Measurements from ENCODE around the gene KLHL33. TPM values are rescaled to one million over a fixed set of nuclear protein-coding genes. Genes with fewer than 3 reads are reported as not detected.

Gene KLHL33
- polyA plus RNA-seq, 1 donor, result 0.64 TPM

- Histone ChIP-seq H3K36me3 (ENCODE audit: control insufficient read depth, insufficient read depth, low read length) (peaks cover 93% of the 10 kb centered on the region), H3K4me3 (ENCODE audit: low read length) (no peak overlapping the region), H3K4me1 (ENCODE audit: control insufficient read depth, insufficient read depth, low read length) (no peaks in the 10 kb centered on the region), H3K27ac (ENCODE audit: low read length) (no peak overlapping the region), H3K9me3 (ENCODE audit: control insufficient read depth, low read depth, low read length) (no peaks in the 10 kb centered on the region), H3K27me3 (ENCODE audit: control insufficient read depth, insufficient read depth, low read length) (no peaks in the 10 kb centered on the region)
- 100% methylated on average over 1 of the region's 6 CpGs for WGBS (ENCODE audit: insufficient coverage, low lambda C conversion rate)
- DNase-seq, result no peak
These were observed 48.4 kb downstream of the KLHL33 start for GRCh38 chr14:20387576-20387975.

GRCh38 chr14:20386276-20386855 is 49.6 kb downstream of the KLHL33 start:
- H3K36me3 ChIP-seq (ENCODE audit: control insufficient read depth, insufficient read depth, low read length), result peaks cover 94% of the 10 kb centered on the region
- no peak overlapping the region for H3K4me3 ChIP-seq (ENCODE audit: low read length)
- WGBS (ENCODE audit: insufficient coverage, low lambda C conversion rate), result no CpG with 5 or more reads among the region's 17 CpGs
- no peak overlapping the region for H3K27ac ChIP-seq (ENCODE audit: low read length)
- H3K4me1 ChIP-seq (ENCODE audit: control insufficient read depth, insufficient read depth, low read length), result peaks cover 8% of the 10 kb centered on the region
- no peaks in the 10 kb centered on the region for H3K27me3 ChIP-seq (ENCODE audit: control insufficient read depth, insufficient read depth, low read length)
- no peaks in the 10 kb centered on the region for H3K9me3 ChIP-seq (ENCODE audit: control insufficient read depth, low read depth, low read length)
- no peak for DNase-seq

- no CpG with 5 or more reads among the region's 5 CpGs for WGBS (ENCODE audit: insufficient coverage, low lambda C conversion rate)
- Histone ChIP-seq H3K27me3 (ENCODE audit: control insufficient read depth, insufficient read depth, low read length) (no peaks in the 10 kb centered on the region), H3K4me1 (ENCODE audit: control insufficient read depth, insufficient read depth, low read length) (peaks cover 11% of the 10 kb centered on the region), H3K27ac (ENCODE audit: low read length) (no peak overlapping the region), H3K4me3 (ENCODE audit: low read length) (no peak overlapping the region), H3K9me3 (ENCODE audit: control insufficient read depth, low read depth, low read length) (no peaks in the 10 kb centered on the region), H3K36me3 (ENCODE audit: control insufficient read depth, insufficient read depth, low read length) (peaks cover 93% of the 10 kb centered on the region)
- DNase-seq, result no peak
These were observed 51.1 kb downstream of the KLHL33 start for GRCh38 chr14:20384886-20385285.

DNA sequence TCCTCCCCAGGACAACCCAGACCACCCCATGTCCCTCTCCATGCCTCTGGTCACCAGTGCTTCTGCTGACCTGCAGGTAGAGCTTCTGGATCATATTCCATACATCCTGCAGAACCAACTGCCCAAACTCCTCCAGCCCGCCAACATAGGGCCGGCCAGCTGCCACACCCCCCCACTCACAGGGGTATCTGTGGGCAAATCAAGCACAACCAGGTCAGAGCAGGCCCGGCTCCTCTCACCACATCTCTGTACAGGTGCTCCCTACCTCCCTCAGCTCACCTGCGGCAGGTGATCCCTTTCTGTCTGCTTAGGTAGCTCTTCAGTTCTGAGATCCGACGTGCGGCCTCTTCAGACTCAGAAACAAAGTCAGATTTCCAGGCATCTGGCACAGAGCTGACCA is 51.6 kb downstream of the KLHL33 start:
- no peak for DNase-seq
- peaks cover 93% of the 10 kb centered on the region for H3K36me3 ChIP-seq (ENCODE audit: control insufficient read depth, insufficient read depth, low read length)
- H3K4me3 ChIP-seq (ENCODE audit: low read length), result no peak overlapping the region
- no peaks in the 10 kb centered on the region for H3K27me3 ChIP-seq (ENCODE audit: control insufficient read depth, insufficient read depth, low read length)
- no peak overlapping the region for H3K27ac ChIP-seq (ENCODE audit: low read length)
- no peaks in the 10 kb centered on the region for H3K9me3 ChIP-seq (ENCODE audit: control insufficient read depth, low read depth, low read length)
- no CpG with 5 or more reads among the region's 7 CpGs for WGBS (ENCODE audit: insufficient coverage, low lambda C conversion rate)
- peaks cover 11% of the 10 kb centered on the region for H3K4me1 ChIP-seq (ENCODE audit: control insufficient read depth, insufficient read depth, low read length)

GRCh38 chr14:20383636-20384035 is 52.3 kb downstream of the KLHL33 start:
- peaks cover 11% of the 10 kb centered on the region for H3K4me1 ChIP-seq (ENCODE audit: control insufficient read depth, insufficient read depth, low read length)
- H3K4me3 ChIP-seq (ENCODE audit: low read length), result no peak overlapping the region
- peaks cover 94% of the 10 kb centered on the region for H3K36me3 ChIP-seq (ENCODE audit: control insufficient read depth, insufficient read depth, low read length)
- no peak for DNase-seq
- no peaks in the 10 kb centered on the region for H3K9me3 ChIP-seq (ENCODE audit: control insufficient read depth, low read depth, low read length)
- 100% methylated on average over 1 of the region's 5 CpGs for WGBS (ENCODE audit: insufficient coverage, low lambda C conversion rate)
- no peak overlapping the region for H3K27ac ChIP-seq (ENCODE audit: low read length)
- H3K27me3 ChIP-seq (ENCODE audit: control insufficient read depth, insufficient read depth, low read length), result no peaks in the 10 kb centered on the region

GRCh38 chr14:20383032-20383431 is 52.9 kb downstream of the KLHL33 start:
- peaks cover 14% of the 10 kb centered on the region for H3K4me1 ChIP-seq (ENCODE audit: control insufficient read depth, insufficient read depth, low read length)
- no peak overlapping the region for H3K27ac ChIP-seq (ENCODE audit: low read length)
- no peak for DNase-seq
- H3K9me3 ChIP-seq (ENCODE audit: control insufficient read depth, low read depth, low read length), result no peaks in the 10 kb centered on the region
- peaks cover 94% of the 10 kb centered on the region for H3K36me3 ChIP-seq (ENCODE audit: control insufficient read depth, insufficient read depth, low read length)
- no peaks in the 10 kb centered on the region for H3K27me3 ChIP-seq (ENCODE audit: control insufficient read depth, insufficient read depth, low read length)
- WGBS (ENCODE audit: insufficient coverage, low lambda C conversion rate), result no CpG with 5 or more reads among the region's 10 CpGs
- H3K4me3 ChIP-seq (ENCODE audit: low read length), result no peak overlapping the region

- no peak for DNase-seq
- Histone ChIP-seq H3K4me1 (ENCODE audit: control insufficient read depth, insufficient read depth, low read length) (peaks cover 19% of the 10 kb centered on the region), H3K27me3 (ENCODE audit: control insufficient read depth, insufficient read depth, low read length) (no peaks in the 10 kb centered on the region), H3K9me3 (ENCODE audit: control insufficient read depth, low read depth, low read length) (no peaks in the 10 kb centered on the region), H3K4me3 (ENCODE audit: low read length) (no peak overlapping the region), H3K27ac (ENCODE audit: low read length) (no peak overlapping the region), H3K36me3 (ENCODE audit: control insufficient read depth, insufficient read depth, low read length) (peaks cover 94% of the 10 kb centered on the region)
- WGBS (ENCODE audit: insufficient coverage, low lambda C conversion rate), result no CpG with 5 or more reads among the region's 12 CpGs
These were observed 53.4 kb downstream of the KLHL33 start for GRCh38 chr14:20382526-20382925.

GRCh38 chr14:20381341-20381740 is 54.6 kb downstream of the KLHL33 start:
- WGBS (ENCODE audit: insufficient coverage, low lambda C conversion rate), result no CpG with 5 or more reads among the region's 7 CpGs
- no peaks in the 10 kb centered on the region for H3K9me3 ChIP-seq (ENCODE audit: control insufficient read depth, low read depth, low read length)
- H3K27me3 ChIP-seq (ENCODE audit: control insufficient read depth, insufficient read depth, low read length), result no peaks in the 10 kb centered on the region
- peaks cover 31% of the 10 kb centered on the region for H3K4me1 ChIP-seq (ENCODE audit: control insufficient read depth, insufficient read depth, low read length)
- peaks cover 93% of the 10 kb centered on the region for H3K36me3 ChIP-seq (ENCODE audit: control insufficient read depth, insufficient read depth, low read length)
- no peak for DNase-seq
- H3K27ac ChIP-seq (ENCODE audit: low read length), result peak overlapping the region; percentile 47
- no peak overlapping the region for H3K4me3 ChIP-seq (ENCODE audit: low read length)

- no peaks in the 10 kb centered on the region for H3K9me3 ChIP-seq (ENCODE audit: control insufficient read depth, low read depth, low read length)
- H3K27me3 ChIP-seq (ENCODE audit: control insufficient read depth, insufficient read depth, low read length), result no peaks in the 10 kb centered on the region
- H3K4me1 ChIP-seq (ENCODE audit: control insufficient read depth, insufficient read depth, low read length), result peaks cover 35% of the 10 kb centered on the region
- 30% methylated on average over 2 of the region's 6 CpGs for WGBS (ENCODE audit: insufficient coverage, low lambda C conversion rate)
- DNase-seq, result peak; percentile 29 to 66
- peaks cover 87% of the 10 kb centered on the region for H3K36me3 ChIP-seq (ENCODE audit: control insufficient read depth, insufficient read depth, low read length)
- peak overlapping the region; percentile 41 for H3K27ac ChIP-seq (ENCODE audit: low read length)
- H3K4me3 ChIP-seq (ENCODE audit: low read length), result no peak overlapping the region
These were observed 55.3 kb downstream of the KLHL33 start for GRCh38 chr14:20380681-20381080.

GRCh38 chr14:20379743-20380142 is 56.2 kb downstream of the KLHL33 start:
- WGBS (ENCODE audit: insufficient coverage, low lambda C conversion rate), result no CpG with 5 or more reads among the region's 1 CpG
- H3K36me3 ChIP-seq (ENCODE audit: control insufficient read depth, insufficient read depth, low read length), result peaks cover 82% of the 10 kb centered on the region
- DNase-seq, result no peak
- H3K27ac ChIP-seq (ENCODE audit: low read length), result peak overlapping the region; percentile 41
- no peaks in the 10 kb centered on the region for H3K9me3 ChIP-seq (ENCODE audit: control insufficient read depth, low read depth, low read length)
- H3K27me3 ChIP-seq (ENCODE audit: control insufficient read depth, insufficient read depth, low read length), result no peaks in the 10 kb centered on the region
- H3K4me1 ChIP-seq (ENCODE audit: control insufficient read depth, insufficient read depth, low read length), result peaks cover 39% of the 10 kb centered on the region
- no peak overlapping the region for H3K4me3 ChIP-seq (ENCODE audit: low read length)

- Histone ChIP-seq H3K4me1 (ENCODE audit: control insufficient read depth, insufficient read depth, low read length) (peaks cover 39% of the 10 kb centered on the region), H3K36me3 (ENCODE audit: control insufficient read depth, insufficient read depth, low read length) (peaks cover 82% of the 10 kb centered on the region), H3K27ac (ENCODE audit: low read length) (peak overlapping the region; percentile 98), H3K4me3 (ENCODE audit: low read length) (no peak overlapping the region), H3K9me3 (ENCODE audit: control insufficient read depth, low read depth, low read length) (no peaks in the 10 kb centered on the region), H3K27me3 (ENCODE audit: control insufficient read depth, insufficient read depth, low read length) (no peaks in the 10 kb centered on the region)
- DNase-seq, result no peak
- no CpG with 5 or more reads among the region's 2 CpGs for WGBS (ENCODE audit: insufficient coverage, low lambda C conversion rate)
These were observed 58.8 kb downstream of the KLHL33 start for GRCh38 chr14:20377171-20377570.

Data from large intestine (tissue), 3 donors.